ENCODE data around the gene NAXD.
"Not testable (repeated sequence)": the region's sequence is repeated elsewhere in the genome, so short reads cannot be mapped to it uniquely, and the experiment has no call there.

The NAXD gene

DNA sequence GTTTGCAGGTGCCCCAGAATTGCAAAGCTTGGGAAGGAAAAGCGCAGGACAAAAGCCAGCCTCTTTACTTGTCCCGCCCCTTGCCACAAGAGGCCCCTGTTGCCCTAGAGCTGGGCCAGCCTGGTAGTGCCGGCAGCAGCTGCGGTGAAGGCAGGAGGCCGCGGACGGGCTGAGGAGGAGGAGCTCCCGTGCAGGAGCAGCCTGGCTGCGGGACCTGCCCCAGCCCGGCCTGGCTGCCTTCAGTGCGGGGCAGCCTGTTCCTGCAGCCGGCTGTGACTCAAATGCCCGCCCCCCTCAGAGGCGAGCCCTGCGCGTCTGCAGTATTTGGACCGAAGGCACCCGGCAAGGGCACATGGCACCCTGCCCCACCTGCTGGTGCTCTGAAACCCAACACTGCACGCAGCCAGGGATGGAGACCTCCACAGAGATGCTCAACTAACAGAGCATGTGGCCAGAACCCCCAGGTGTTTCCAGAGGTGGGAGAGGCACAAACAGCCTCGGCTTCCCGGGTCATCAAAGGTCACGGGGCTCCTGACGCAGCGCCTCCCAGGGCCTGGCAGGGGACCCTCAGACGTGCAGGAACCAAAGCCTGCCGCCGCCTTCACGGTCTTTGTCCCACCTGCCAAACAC, 29.7 kb downstream of the NAXD start:
- DNase-seq (ENCODE audit: low read depth in 2 of 2), result peak; percentile 10 to 25

DNA sequence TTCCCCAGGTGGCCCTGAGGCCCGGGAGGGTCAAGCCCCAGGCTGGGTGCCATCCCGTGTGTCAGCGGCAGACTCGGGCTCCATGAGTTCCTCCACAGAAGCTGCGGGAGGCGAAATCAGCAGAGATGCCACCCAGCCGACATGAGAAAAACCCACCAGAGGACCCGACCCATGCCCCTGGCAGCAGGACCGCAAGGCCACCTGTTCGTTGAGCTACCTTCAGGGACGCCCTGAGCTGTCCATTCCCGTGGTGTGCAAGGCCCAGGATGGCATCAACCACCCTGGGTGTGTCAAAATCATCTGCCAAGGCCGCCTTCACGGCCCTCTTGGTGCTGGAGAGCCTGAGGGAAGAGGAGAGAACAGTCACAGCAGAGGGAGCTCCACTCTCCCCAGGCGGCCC, 30.4 kb downstream of the NAXD start:
- DNase-seq (ENCODE audit: low read depth in 2 of 2), result no peak

DNA sequence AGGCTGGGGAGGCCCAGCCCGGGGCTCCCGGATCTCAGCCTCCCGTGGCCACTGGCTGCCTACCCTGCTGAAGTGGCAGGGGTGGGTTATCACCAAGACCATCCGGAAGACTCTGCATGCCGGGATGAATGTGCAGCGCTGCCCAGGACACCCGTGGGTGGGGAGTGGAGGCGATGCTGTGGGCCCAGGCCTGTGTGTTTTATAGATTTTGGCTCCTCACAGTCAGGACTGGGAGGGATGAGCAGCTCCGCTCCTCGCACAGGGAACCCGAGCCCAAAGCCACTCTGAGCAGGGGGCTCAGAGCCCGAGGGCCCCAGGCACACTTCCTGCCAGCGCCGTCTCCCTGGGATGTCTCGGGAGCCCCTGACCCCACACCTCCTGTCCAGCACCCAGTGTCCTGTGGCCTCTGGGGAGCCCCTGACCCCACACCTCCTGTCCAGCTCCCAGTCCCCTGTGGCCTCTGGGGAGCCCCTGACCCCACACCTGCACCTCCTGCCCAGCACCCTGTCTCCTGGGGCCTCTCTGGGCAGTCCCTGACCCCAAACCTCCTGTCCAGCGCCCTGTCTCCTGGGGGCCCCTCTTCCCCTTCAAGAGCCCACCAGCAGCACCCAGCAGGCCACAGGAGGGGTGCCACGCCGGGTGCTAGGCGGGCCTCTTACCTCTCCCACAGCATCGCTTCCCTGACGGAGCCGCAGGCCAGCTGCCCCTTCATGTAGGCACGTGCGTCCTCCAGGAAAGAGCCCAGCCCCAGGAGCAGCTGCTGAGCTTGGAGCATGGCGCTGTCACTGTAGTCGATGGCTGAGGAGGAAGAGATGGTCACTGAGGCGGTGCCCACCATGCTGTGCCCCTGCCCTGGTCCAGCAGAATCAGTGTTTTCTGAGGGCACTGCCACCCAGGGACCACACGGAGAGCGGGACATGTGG, 31.4 kb downstream of the NAXD start:
- DNase-seq (ENCODE audit: low read depth in 2 of 2), result no peak

DNA sequence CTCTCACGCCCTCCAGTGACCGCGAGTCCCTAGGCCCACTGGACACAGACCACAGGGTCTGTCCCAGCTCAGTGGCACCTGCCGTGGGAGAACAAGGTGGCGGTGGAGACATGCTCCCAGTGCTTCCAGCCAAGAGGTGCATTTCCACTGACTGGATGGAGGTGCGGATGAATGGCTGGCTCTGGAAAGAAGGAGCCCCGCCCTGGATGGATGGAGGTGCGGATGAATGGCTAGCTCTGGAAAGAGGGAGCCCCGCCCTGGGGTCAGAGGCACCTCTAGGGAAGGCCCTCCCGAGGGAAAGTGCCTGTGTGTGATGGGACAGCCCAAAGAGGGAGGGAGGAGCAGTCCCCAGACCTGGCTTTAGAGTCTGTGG, 32.0 kb downstream of the NAXD start:
- no peak for DNase-seq (ENCODE audit: low read depth in 2 of 2)

DNA sequence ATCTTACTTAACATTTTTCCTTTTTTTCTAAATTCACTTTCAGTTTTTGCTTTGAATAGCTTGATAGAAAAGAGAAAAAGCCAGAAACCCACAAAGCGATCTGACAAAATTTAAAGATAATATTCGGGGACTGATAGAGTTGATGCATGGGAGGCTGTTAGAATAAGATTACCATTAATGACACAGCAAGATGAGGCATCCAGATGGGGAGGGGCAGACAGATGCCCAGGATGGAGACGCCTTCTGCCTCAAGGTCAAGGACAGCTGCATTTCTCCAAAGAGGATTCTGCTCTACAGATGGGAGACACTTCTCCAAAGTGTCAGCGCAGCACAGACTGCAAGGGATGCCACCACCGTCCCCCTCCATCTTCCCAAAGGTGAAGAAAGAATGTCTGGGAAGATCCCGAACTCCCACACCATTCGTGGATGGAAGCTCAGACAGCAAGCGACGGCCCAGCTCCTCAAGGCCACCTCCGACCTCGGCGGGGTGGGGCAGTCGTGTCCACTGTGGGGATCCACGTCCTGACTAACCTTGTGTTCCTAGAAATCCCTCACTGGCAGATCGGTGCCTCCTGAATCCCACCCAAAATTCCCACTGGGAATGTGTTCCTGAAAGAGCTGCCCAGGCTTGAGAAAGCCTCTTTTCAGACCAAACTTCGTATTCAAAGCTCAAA, 32.9 kb downstream of the NAXD start:
- DNase-seq (ENCODE audit: low read depth in 2 of 2), result no peak

DNA sequence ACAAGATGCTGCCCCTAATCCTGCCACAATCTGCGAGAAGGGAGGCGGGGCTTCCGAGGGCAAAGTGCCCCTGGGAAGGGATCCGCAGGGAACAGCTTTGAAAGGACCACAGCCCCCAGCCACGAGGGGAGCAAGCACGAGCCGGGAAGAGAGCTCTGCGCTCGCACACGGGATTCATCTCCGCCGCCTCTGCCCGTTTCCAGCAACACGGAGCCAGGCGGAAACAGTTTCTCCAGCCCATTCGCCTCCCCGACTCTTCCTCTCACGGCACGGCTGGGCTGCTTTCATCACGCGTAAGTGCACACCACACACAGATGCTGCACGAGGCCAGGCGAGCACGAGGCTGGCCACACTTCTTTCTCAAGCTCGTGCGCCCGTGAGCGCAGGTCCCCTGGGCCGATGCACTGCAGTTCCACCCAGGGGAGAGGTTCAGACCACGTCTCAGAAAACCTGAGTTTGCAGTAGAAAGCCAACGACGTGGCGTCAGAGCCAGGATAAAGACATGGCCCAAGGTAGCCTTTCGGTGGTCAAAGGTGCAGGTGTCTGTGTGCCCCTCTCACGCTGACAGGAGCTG, 33.6 kb downstream of the NAXD start:
- DNase-seq (ENCODE audit: low read depth in 2 of 2), result no peak

DNA sequence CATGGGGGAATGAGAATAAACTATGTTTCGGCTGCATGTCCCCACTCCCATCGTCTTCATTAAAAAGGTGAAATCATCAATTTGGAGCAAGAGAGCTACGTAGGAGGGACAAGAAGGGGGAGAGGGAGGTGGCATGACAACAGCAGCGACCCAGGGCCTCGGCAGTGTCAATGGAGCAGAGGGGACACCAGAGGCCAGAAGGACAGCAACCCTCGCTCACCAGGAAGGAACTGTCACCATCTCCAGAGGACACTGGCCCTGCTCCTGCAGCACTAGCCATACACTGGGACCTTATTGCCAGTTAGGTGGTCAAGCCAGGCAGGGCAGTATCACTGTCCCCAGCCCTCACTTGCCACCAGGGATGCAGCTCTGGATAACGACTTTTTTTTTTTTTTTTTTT, 34.2 kb downstream of the NAXD start:
- no peak for DNase-seq (ENCODE audit: low read depth in 2 of 2)

DNA sequence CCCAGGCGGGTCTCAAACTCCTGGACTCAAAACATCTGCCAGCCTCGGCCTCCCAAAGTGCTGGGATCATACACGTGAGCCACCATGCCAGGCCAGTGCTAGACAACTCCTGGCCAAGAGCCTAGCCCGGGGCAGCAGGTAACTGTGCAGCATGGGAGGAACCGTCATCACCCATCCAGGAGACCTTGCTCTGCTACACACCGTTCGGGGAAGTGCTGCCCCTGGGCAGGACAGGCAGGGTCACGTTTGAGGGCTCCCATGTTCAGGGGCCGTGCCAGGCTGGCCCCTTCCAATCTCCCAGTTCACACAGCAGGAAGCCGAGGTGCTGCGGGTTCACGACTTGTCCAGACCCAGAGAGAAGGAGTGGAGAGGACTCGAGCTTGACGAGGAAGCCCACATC, 35.1 kb downstream of the NAXD start:
- DNase-seq (ENCODE audit: low read depth in 2 of 2), result no peak

DNA sequence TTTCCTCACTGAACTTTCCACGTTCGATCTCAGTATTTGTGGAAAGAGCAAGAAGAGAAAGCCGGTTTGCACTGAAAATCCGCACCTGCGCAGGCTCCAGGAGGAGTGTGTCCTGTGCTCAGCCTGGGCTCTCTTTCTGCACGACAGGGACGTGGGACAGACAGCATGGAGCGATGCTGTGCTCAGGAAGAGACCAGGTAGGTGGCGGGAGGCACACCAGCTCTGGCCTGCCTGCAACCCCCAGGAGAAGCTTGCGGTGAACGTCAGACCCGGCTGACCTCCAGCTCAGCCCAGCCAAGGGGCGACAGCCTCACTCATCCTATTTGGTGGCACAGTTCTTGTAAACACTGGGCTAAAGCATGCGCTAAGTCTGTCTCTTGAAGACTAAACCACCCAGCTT, 35.9 kb downstream of the NAXD start:
- DNase-seq (ENCODE audit: low read depth in 2 of 2), result no peak

DNA sequence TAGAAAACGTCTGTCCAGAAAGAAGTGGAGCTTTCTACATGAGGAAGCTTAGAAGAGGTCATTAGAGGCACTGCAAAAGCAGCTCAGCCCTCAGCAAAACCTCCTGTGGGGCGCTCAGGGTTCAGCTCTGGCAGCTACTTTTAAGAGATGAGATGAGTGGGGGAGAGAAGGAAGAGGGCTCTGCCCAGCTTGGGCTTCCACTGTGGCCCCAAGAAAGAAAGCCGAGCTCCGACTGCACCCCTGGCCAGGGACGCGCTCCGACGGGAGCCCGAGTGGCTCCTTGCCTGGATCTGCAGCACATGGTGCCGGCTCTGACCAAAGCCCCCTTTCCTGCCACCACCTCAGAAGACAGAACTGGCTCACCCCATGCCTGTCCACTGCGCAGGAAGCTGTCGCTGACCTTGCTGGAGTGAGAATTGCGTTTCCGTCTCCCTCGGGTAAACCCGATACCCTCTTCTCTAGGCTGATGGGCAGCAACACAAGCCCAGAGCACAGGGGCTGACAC, 36.4 kb downstream of the NAXD start:
- DNase-seq (ENCODE audit: low read depth in 2 of 2), result no peak

DNA sequence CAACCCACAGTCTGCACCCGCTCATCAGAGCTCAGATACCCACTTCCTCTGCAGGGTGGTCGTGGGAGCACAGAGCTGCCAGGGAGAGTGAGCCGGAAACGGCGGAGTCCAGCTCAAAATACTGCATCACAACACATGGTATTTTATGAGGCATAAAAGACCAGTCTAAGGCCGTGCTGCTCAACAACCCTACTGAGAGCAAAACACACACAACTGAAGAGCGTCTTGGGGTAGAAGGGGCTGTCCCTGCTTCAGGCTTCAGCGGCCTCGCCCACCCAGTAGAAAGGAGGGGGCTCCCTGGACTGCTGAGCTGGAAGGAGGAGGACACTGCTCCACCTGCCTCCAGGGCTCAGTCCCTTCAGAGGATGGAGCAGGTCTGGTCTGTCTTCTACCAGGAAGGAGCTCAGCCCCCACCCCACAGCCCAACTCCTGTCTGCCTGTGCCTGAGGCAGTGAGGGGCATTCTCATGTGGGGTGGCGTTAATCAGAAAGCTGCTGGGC, 36.9 kb downstream of the NAXD start:
- DNase-seq (ENCODE audit: low read depth in 2 of 2), result no peak

DNA sequence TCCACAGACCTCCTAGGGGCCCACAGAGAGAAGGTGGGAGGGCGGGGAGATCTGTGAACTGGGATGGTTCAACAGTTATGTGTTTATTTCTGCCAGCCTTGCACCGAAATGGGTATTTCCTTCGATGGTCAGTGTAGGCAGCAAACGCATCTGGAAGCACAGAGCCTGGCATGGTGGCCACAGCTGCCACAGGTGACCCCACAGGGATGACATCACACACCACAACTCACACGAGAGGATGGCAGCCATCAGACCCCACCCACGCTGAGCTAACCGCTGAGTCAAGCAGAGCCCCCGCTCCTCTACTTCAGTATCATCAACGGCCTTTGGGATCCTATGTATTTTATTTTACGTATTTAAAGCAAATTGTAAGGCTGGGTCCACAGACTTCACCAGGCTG, 37.4 kb downstream of the NAXD start:
- no peak for DNase-seq (ENCODE audit: low read depth in 2 of 2)

DNA sequence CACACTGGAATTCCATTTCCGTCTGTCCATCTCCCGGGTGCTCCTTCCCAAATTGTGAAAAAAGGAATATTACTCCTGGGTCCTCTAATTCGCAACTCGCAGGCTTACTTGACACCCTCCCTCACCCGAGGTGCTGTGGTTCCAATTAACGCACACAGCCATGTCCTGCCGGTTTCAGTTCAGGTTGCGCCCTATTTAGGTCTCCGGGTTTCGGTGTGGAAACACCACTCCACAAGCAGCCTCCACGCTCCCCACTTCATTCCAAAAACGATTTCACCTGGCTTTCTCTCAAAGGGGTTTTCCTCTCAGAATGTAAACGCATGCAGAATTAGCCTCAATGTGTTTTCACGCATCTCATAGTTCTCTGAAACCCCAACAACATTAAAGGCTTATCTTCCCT, 37.9 kb downstream of the NAXD start:
- no peak for DNase-seq (ENCODE audit: low read depth in 2 of 2)

DNA sequence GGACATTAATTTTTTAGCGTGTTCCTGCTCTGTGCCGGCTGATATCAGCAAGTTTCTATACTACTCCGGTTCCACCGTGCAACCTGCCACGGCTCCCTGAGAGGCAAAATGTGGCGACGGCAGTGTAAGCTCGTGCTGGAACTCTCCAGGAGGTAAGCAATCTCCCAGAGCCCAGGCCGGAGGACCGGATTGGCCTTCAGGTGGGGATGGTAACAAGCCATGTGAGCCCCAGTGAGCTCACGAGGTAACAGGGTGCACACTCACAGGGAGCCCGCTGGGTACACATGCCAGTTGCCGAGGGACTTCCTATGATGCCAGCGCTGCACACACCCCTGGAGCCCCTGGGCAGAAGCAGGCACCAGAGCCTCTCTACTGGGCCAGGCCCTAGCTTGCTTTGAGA, 38.5 kb downstream of the NAXD start:
- no peak for DNase-seq (ENCODE audit: low read depth in 2 of 2)

DNA sequence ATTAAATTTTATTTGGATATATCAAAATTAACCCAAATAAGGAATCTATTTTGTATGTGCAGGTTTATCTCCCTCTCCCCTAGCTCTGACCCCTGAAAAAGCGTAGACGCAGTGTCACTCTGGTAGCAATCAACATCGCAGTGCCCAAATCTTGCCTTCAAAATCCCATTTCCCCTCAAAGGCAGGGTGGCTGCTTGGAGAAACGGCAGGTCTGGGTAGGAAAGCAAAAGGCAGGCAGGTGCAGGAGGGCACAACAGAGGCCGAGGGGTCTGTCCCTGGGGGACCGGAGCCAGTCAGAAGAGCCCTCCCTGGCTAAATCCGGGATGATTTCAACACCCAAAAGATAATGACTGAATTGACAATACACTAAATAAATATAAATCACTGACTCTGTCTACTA, 41.9 kb downstream of the NAXD start:
- no peak for DNase-seq (ENCODE audit: low read depth in 2 of 2)

DNA sequence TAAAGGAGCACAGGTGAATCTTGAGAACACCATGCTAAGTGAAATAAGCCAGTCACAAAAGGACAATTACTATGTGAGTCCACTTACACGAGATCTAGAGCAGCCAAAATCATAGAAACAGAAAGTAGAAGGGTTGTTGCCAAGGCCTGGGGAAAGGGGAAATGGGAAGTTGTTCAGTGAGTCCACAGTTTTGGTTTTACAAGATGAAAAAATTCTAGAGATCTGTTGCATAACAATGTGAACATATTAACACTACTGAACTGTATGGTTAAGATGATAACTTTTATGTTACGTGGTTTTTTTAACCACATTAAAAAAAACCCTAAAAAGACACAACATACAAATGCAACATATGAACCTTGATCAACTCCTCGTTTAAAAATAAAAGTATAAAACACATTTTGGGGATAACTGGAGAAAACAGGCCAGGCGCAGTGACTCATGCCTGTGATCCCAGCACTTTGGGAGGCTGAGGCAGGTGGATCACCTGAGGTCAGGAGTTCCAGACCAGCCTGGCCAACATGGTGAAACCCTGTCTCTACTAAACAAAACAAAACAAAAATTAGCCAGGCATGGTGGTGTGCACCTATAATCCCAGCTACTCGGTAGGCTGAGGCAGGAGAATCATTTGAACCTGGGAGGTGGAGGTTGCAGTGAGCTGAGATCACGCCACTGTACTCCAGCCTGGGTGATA, 43.0 kb downstream of the NAXD start:
- not testable (repeated sequence) for DNase-seq (ENCODE audit: low read depth in 2 of 2)

DNA sequence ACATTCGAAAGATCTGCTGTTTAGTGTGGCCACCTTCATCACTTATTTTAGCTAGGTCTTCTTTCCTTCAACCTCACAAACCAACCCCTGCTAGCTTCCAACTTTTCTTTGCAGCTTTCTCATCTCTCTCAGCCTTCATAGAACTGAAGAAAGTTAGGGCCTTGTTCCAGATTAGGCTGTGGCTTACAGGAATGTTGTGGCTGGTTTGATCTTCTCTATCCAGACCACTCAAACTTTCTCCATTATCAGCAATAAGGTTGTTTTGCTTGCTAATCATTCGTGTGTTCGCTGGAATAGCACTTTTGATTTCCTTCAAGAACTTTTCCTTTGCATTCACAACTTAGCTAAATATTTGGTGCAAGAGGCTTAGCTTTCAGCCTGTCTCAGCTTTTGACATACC, 45.9 kb downstream of the NAXD start:
- no peak for DNase-seq (ENCODE audit: low read depth in 2 of 2)

DNA sequence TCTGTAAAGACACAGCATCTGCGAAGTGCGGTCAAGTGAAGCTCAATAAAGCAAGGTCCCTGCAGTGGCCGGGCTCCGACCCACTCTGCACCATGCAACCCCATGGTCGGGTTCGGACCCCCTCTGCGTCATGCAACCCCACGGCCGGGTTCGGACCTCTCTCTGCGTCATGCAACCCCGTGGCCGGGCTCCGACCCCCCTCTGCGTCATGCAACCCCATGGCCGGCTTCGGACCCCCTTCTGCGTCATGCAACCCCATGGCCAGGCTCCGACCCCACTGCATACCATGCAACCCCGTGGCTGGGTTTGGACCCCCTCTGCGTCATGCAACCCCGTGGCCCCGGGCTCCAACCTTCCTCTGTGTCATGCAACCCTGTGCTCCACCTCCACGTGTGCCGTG, 46.7 kb downstream of the NAXD start:
- no peak for DNase-seq (ENCODE audit: low read depth in 2 of 2)

DNA sequence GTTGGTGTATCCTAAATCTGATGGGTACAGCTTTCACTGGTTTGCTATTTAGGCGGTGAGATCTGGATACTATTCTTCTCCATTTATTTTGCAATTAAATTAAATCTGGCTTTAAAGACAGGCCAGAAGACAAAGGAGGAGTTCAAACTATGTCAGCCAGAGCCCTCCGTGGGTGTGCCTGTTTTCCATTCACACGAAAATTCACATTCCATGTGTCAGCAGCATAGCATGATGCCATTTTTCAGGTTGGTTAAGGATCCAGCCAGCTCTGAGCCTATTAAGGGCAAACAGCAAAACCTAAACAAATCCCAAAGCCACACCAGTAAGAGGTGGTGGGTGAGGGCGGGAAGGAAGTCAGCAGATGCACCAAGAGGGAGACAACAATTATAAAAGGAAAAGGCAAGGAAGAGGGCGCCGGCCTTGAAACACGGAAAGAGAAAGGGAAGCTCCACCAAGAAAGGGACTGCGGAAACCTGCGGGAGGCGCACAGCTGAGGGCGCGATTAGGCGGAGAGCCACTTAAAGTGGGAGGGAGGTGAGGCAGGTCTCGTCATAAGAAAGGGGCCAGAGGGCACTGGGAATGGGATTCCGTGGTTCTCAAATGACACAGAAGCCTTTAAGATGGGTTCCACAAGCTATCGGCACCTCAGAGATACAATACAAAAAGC, 47.6 kb downstream of the NAXD start:
- no peak for DNase-seq (ENCODE audit: low read depth in 2 of 2)

DNA sequence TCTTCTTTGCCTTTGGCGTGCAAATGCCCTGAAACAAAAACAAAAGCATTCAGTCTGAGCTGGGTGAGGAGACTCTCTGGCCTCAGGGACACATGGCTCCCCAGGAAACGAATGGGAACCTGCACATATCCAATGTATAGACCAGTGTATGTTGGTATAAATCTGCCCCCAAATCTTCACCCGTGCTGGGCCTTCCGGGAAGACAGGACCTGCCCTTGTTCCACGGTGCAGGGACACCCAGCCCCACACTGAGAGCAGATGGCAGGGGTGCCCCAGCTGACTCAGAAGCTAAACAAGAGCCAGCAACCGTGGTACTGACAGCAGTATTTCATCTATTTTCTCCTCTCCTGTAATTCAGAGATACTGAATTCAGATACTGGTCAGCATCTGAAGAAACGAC, 48.1 kb downstream of the NAXD start:
- no peak for DNase-seq (ENCODE audit: low read depth in 2 of 2)

DNA sequence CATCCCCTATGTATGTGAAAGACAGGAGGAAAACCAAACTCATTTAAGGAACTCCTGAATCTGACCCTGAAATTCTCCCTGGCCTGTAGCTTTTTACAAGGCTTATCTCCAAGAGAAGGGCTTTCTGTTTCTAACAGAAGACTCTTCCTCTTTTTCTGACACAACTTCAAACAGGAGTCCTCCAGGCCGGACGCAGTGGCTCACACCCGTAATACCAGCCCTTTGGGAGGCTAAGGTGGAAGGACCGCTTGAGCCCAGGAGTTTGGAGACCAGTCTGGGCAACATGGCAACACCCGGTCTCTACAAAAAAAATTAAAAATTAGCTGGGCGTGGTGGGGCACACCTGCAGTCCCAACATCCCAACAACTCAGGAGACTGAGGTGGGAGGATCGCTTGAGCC, 48.7 kb downstream of the NAXD start:
- DNase-seq (ENCODE audit: low read depth in 2 of 2), result no peak

Data from stimulated activated CD4-positive, alpha-beta T cell treated with anti-CD3 and anti-CD28 coated beads, Interleukin-4, amount 100 ng/mL, for 48 hours (primary cell).